ENCODE measurements around the gene MAGI2.

MAGI2 gene

GRCh38 chr7:79199266-79199665, 254.2 kb downstream of the MAGI2 start:
- H3K27ac ChIP-seq = no peak overlapping the region
- TF ChIP-seq CTCF (IDR thresholded peaks at IDR 0.05; ENCODE audit: low read depth, low read length, missing control alignments) = no peak
- H3K36me3 ChIP-seq (replicated peaks) = no peaks in the 10 kb centered on the region
- no peak overlapping the region for H3K4me3 ChIP-seq (ENCODE audit: low read depth, low read length)
- DNase-seq = no peak
- in situ Hi-C loops (cut with HindIII; ENCODE audit: low pct_ligation_motif_present, low sequenced_read_pairs) = no loop called here
- no peaks in the 10 kb centered on the region for H3K27me3 ChIP-seq (replicated peaks)

- in situ Hi-C loops (cut with HindIII; ENCODE audit: low pct_ligation_motif_present, low sequenced_read_pairs) = no loop called here
- no peak overlapping the region for H3K27ac ChIP-seq
- no peak for DNase-seq
Measured at GRCh38 chr7:79185605-79186004, 267.9 kb downstream of the MAGI2 start.

GRCh38 chr7:79182283-79182682, 271.2 kb downstream of the MAGI2 start:
- H3K27ac ChIP-seq = no peak overlapping the region
- H3K4me3 ChIP-seq (ENCODE audit: low read depth, low read length) = no peak overlapping the region
- TF ChIP-seq CTCF (IDR thresholded peaks at IDR 0.05; ENCODE audit: low read depth, low read length, missing control alignments) = no peak
- in situ Hi-C loops (cut with HindIII; ENCODE audit: low pct_ligation_motif_present, low sequenced_read_pairs) = no loop called here
- no peaks in the 10 kb centered on the region for H3K27me3 ChIP-seq (replicated peaks)
- peak; percentile 76 for DNase-seq
- no peaks in the 10 kb centered on the region for H3K36me3 ChIP-seq (replicated peaks)

More at GRCh38 chr7:79185605-79186004, 267.9 kb downstream of the MAGI2 start:
- H3K4me3 ChIP-seq (ENCODE audit: low read depth, low read length) = no peak overlapping the region
- no peak for TF ChIP-seq CTCF (IDR thresholded peaks at IDR 0.05; ENCODE audit: low read depth, low read length, missing control alignments)
- no peaks in the 10 kb centered on the region for H3K27me3 ChIP-seq (replicated peaks)
- H3K36me3 ChIP-seq (replicated peaks) = no peaks in the 10 kb centered on the region

- Histone ChIP-seq H3K27me3 (replicated peaks) (no peaks in the 10 kb centered on the region), H3K36me3 (replicated peaks) (no peaks in the 10 kb centered on the region), H3K4me3 (ENCODE audit: low read depth, low read length) (no peak overlapping the region), H3K27ac (no peak overlapping the region)
- in situ Hi-C loops (cut with HindIII; ENCODE audit: low pct_ligation_motif_present, low sequenced_read_pairs) = no loop called here
- no peak for DNase-seq
- TF ChIP-seq CTCF (IDR thresholded peaks at IDR 0.05; ENCODE audit: low read depth, low read length, missing control alignments) = no peak
Measured at GRCh38 chr7:79180533-79180932, 272.9 kb downstream of the MAGI2 start.

GRCh38 chr7:79176859-79177477, 276.5 kb downstream of the MAGI2 start:
- no peaks in the 10 kb centered on the region for H3K36me3 ChIP-seq (replicated peaks)
- H3K4me3 ChIP-seq (ENCODE audit: low read depth, low read length) = no peak overlapping the region
- H3K27ac ChIP-seq = no peak overlapping the region
- peak; percentile 30 for DNase-seq
- peak; percentile 73 for TF ChIP-seq CTCF (IDR thresholded peaks at IDR 0.05; ENCODE audit: low read depth, low read length, missing control alignments)
- no peaks in the 10 kb centered on the region for H3K27me3 ChIP-seq (replicated peaks)
- in situ Hi-C loops (cut with HindIII; ENCODE audit: low pct_ligation_motif_present, low sequenced_read_pairs) = no loop called here

GRCh38 chr7:79175374-79175773, 278.1 kb downstream of the MAGI2 start:
- in situ Hi-C loops (cut with HindIII; ENCODE audit: low pct_ligation_motif_present, low sequenced_read_pairs) = no loop called here
- no peak for TF ChIP-seq CTCF (IDR thresholded peaks at IDR 0.05; ENCODE audit: low read depth, low read length, missing control alignments)
- no peak overlapping the region for H3K27ac ChIP-seq
- no peak overlapping the region for H3K4me3 ChIP-seq (ENCODE audit: low read depth, low read length)
- no peaks in the 10 kb centered on the region for H3K27me3 ChIP-seq (replicated peaks)
- DNase-seq = no peak
- H3K36me3 ChIP-seq (replicated peaks) = no peaks in the 10 kb centered on the region
